HG02840 (cell line): Measurements from ENCODE around the gene ZCCHC7.
"Not testable (repeated sequence)": the region's sequence is repeated elsewhere in the genome, so short reads cannot be mapped to it uniquely, and the experiment has no call there.

ENCODE experiments used
- ATAC-seq: cut with Tn5 transposase; IDR thresholded peaks from one replicate; pipeline ENCODE4 v1.9.1; 2021; ENCODE audit warnings: mild to moderate bottlenecking, moderate library complexity, moderate number of reproducible peaks; ENCODE audit not compliant: unreplicated experiment, low FRiP score

ZCCHC7 gene

GRCh38 chr9:37167456-37168047 lies 47.2 kb downstream of the ZCCHC7 start:
- ATAC-seq = no peak

- no peak for ATAC-seq
Measured at GRCh38 chr9:37172557-37172956, 52.2 kb downstream of the ZCCHC7 start.

GRCh38 chr9:37174247-37174646 lies 53.9 kb downstream of the ZCCHC7 start:
- ATAC-seq = no peak

DNA sequence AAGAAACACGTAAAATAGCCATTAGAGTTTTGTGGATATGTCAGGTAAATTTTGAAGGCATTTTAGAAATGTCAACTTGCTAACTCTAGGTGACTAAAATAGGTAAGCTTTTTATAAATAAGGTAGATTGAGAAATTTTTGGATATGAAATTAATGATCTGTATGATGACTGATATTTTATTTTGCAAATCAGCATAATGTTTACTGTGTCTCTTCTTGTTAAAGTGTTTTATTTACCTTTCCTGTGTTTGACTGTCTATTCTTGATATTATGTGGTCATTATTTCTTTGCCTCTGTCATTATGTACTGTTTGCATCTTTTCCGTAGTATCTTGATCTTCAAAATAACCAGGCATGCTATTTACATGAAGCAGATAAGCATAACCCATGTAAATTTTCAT lies 58.4 kb downstream of the ZCCHC7 start:
- no peak for ATAC-seq

DNA sequence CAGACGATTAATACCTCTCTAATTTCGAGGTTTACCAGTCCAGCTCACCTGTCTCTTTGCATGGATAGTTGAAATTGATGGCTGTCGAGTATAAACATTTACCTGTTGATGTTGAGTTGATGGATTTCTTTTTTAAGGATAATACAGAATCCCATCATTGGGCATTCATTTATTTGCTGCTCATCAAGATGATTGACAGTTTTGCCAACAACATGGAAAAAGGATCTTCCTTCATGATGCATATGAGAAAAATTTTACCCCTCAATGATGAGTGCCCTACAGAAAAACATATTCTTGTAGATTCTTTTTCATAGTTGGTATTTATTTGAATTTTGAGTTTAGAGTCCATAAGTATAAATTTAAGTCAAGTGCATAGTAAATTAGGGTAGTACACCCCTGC lies 59.2 kb downstream of the ZCCHC7 start:
- no peak for ATAC-seq

DNA sequence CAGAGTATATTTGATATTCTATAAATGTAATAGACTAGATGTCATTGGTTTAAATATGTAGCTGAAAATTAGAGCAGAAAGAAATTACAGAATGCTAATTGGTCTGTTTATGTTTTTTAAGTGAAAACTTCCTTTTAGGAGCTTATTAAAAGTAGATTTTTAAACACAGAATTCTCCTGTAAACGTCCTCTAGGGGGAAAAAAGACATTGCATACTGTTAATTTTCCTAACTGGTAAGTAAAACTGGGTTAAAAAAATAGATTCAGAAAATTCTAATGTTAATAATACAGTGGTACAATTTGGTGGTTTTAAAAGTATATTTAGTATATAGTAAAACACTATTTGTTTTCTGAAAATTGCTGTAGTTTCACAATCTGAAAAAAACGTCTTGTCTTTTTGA lies 59.8 kb downstream of the ZCCHC7 start:
- no peak for ATAC-seq

- no peak for ATAC-seq
Measured at GRCh38 chr9:37182718-37183117, 62.3 kb downstream of the ZCCHC7 start.

DNA sequence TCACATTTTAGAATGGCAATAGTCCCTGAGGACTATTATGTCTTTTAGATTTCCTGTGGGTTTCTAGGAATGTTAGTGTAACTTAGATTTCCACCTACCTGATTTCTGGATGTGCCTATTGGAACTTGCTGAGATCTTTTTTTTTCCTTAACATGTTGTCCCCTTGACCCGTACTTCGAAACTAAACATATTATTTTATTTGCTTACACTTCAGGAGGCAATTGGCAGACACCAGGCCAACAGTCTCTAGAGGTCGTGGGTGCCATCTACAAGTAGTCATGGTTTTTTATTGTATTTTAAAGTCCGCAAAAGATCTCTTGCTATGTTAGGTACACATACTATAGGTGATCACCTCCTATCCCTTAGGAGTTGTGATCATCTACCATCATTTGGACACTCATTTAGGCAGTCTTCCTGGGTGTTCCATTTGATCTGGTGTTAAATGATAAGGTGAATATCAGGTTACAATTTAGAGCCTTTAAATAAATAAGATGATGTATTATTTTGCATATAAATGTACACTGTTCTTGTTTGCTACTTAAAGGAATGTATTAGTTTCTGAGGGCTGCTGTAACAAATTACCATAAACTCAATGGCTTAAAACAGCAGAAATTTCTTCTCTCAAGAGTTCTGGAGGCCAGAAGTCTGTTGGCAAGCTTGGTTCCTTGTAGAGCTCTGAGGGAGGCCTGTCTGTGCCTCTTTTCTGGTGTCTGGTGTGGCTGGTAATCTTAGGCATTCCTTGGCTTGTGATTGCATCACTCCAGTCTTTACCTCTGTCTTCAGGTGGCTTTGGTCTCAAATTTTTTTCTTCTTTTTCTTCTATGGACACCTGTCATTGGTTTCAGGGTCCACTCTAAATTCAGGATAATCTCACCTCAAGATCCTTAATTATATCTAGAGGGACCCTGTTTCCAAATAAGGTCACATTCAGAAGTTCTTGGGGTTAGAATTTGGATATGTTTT lies 64.8 kb downstream of the ZCCHC7 start:
- no peak for ATAC-seq

GRCh38 chr9:37187292-37187691 lies 66.9 kb downstream of the ZCCHC7 start:
- ATAC-seq = no peak

DNA sequence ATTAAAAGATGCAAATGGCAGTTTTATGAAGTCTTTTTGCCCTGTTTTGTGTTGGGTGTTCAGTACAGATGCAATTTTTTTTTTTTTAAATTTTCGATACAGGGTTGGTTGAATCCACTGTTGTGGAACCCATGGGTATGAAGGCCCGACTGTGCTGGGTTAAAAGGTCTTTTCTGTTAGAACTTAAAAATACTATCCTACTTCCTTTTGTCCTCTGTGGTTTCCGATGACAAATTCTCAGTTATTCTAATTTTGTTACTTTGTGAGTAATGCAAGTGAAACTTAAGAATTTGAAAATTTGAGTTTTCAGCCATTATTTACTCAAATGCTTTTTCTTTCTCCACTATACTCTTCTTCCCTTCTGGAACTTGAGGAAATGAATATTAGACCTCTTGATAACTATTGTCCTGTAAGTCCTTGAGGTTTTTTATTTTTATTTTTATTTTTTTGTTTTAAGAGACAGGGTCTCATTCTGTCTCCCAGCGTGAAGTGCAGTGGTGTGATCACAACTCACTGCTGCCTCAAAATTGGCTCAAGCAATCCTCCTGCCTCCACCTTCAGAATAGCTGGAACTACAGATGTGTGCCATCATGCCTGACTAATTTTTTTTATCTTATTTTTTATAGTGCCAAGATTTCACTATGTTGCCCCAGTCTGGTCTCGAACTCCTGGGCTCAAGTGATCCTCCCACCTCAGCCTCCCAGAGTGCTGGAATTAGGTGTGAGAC lies 67.5 kb downstream of the ZCCHC7 start:
- ATAC-seq = no peak

DNA sequence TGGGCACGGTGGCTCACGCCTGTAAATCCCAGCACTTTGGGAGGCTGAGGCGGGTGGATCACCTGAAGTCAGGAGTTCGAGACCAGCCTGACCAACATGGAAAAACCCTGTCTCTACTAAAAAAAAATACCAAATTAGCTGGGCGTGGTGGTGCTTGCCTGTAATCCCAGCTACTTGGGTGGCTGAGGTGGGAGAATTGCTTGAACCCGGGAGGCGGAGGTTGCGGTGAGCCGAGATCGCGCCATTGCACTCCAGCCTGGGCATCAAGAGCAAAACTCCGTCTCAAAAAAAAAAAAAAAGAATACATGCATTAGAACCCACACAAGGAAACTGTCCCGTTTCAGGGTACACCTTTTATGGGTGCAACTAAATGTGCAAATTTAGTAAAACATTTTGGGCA lies 70.4 kb downstream of the ZCCHC7 start:
- not testable (repeated sequence) for ATAC-seq

- ATAC-seq = no peak
Measured at GRCh38 chr9:37191403-37192089, 71.2 kb downstream of the ZCCHC7 start.

GRCh38 chr9:37192803-37193202 lies 72.4 kb downstream of the ZCCHC7 start:
- ATAC-seq = no peak

DNA sequence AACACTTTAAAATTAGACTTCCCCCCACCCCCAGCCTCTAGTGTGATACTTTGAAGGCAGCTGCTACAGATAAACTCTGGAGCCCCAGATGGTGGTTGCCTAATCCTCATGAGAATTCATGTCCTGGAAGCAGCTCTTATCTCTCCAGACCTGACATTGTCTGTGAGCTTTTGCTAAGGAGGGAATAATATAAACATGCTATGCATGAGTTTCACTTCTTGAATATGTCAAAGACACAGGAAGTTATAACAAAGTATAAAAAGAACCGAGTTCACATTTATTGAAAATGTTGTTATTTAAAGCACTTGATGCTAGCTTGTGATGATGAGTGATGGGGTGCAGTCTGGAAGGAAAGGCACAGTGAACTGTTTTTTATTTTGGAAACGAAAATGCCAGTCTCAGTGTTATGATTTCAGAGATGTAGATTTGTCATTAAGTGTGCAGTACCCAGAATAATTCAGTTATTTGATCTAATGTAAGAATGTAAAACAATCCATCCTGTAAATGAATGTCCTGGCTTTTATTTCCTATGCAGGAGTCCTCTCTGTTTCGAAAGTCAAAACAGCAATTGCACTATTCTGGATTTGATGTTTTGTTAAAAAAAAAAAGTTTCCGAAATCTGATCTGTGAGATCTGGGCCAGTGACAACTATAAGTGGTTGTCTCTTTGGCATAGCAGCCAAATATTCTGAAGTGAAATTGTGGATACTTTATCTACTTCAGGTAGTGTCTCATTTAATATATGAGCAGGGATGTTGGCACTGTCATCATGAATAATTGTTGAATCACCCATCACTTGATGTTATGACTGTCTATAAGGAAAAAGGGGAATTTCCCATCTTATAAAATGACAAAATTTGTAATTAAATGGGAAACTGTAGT lies 77.0 kb downstream of the ZCCHC7 start:
- no peak for ATAC-seq

DNA sequence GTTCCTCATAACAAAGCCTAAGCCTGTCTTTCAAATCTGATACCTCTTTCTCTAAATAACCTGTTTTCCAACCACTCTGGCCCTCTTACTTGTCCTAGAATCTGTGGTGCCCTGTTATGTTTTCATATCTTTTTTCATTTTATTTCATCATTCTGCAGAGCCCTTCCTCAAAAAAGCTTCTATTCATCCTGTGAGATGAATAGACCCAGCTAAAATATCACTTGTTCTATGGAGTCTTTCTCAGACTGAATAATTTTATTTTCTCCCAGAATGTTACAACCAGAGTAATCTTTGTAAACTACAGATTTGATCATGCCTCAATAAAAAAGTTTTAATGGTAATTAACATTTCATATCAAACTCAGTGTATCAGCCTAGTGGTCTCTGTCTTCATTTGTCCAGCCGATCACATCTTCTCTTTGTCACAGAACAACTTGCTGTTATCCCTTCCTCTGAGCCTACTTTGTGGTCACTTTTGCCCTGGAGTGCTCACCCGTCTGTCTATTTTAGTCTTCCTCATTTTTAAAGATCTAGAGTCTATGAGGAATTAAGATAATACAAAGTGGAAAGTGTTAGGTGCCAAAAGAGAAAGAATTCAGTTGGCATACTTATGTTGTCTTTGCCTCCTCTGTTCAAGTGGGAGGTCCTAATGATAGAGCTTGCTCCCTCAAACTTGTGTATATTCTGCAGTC lies 77.8 kb downstream of the ZCCHC7 start:
- no peak for ATAC-seq

- ATAC-seq = no peak
Measured at GRCh38 chr9:37198831-37199230, 78.5 kb downstream of the ZCCHC7 start.

DNA sequence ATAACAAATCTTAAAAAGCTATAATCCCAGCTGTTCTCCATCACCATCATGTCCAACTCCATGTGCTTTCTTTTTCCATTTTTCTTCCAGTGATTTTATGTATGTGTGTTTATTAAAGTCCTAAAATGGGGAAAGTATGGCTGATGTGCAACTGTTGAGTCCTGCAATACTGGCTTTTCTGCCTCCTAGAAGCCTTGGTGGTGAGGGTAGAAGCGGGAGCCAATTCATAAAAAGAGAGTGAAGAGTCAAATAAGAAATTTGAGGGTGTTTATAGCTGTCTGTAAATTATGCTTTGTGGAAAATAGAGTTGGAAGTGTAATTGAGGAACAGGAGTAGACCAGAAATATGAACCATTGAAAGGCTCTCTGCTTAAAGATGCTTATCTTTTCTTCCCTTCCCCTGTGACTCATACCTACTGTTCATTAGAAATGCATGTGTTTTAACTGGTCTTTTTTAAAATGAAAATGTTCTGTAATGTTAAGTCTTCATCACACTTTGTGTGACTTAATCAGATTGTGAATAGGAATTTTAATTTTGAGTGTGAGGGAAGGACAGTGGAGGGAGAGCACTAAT lies 80.1 kb downstream of the ZCCHC7 start:
- no peak for ATAC-seq

- ATAC-seq = no peak
Measured at GRCh38 chr9:37201581-37201980, 81.2 kb downstream of the ZCCHC7 start.

- ATAC-seq = no peak
Measured at GRCh38 chr9:37202091-37202490, 81.7 kb downstream of the ZCCHC7 start.
